Measurements from ENCODE around the gene GPR135.

Gene GPR135

DNA sequence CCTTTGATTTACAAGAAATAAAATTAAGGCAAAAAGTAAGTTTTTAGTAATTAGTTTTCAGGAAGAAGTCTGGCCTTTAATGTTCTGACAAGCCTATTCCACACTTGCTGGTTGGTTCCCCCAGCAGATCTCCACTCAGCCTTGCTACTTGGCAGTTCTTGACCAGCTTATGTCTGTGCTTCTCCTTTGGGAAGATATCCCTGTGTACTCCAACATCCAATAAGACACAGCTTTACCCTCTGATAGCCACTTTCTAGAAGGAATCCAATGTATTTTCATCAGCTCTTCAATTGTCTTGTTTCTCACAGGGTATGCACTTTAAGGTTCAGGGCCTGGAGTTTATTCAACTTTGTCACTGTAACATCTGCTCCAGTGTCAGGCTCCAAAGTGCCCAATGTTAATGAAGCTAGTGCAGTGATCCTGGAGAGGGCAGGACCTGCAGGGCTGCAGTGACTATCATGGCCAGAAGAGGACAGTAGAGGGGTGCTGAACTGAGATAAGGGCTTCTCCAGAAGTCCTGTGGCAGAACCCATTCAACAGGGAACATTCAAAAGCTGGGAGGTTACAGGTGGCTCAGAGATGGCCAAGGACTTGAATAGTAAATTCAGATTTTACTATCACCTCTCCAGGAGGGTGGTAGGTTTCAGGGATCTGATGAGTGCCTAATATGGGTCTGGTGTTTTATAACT lies 42.0 kb upstream of the GPR135 start:
- H3K27ac ChIP-seq (ENCODE audit: insufficient read depth in 1 of 2, low read depth in 1 of 2, low read length in 2 of 2, poor library complexity in 1 of 2, severe bottlenecking in 2 of 2) = no peak overlapping the region
- no peaks in the 10 kb centered on the region for H3K27me3 ChIP-seq (replicated peaks in 2 of 5; ENCODE audit: control insufficient read depth in 4 of 5, insufficient read depth in 5 of 5, low read length in 4 of 5)
- no peak overlapping the region for H3K4me3 ChIP-seq (ENCODE audit: control insufficient read depth in 1 of 7, extremely low read depth in 1 of 7, insufficient read depth in 4 of 7, low read depth in 2 of 7, low read length in 6 of 7)
- DNase-seq = peak; percentile 81 to 87 (median 82)
- H3K4me1 ChIP-seq (ENCODE audit: control extremely low read depth in 1 of 4, control insufficient read depth in 4 of 4, insufficient read depth in 4 of 4, low read length in 3 of 4) = peaks cover 0 to 12% (median 0%) of the 10 kb centered on the region in 4 experiments
- POLR2A ChIA-PET = interaction anchor here (1.5 kb wide), 1 partner anchor 69 kb away, joined by 5 read pairs; the partner anchor contains the start of gene CCDC175
- H3K9me3 ChIP-seq (ENCODE audit: control extremely low read depth in 1 of 5, control insufficient read depth in 4 of 5, insufficient read depth in 2 of 5, low read depth in 1 of 5, low read length in 4 of 5) = no peaks in the 10 kb centered on the region
- CTCF ChIA-PET = interaction anchor here (0.8 to 20.3 kb wide), 20 partner anchors 9 to 398 kb away, joined by 3 to 536 read pairs (median 4); partner anchors contain the start of genes CCDC175, JKAMP and L3HYPDH
- peaks cover 7 to 33% (median 12%) of the 10 kb centered on the region in 4 experiments for H3K36me3 ChIP-seq (ENCODE audit: control insufficient read depth in 4 of 4, insufficient read depth in 4 of 4, low read length in 3 of 4)

DNA sequence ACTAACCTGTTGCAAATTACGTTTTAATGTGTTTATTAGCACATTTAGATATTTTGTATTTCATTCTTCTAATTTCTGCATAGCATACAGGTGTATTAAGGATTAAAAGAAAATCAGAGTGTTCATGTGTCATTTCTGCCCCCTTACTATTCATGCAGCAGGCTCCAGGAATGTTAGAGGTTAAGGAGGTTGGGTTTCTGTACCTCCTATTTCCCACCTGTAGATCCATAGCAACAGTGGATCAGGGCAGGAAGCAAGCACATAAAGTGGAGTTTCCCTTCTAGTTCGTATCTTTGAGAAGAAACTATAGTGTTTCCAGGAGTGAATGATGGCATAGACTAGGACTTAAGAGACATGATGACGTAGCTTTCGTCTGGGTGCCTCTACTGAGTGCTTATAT lies 38.1 kb upstream of the GPR135 start:
- DNase-seq = no peak
- no peak overlapping the region for H3K27ac ChIP-seq (ENCODE audit: insufficient read depth in 1 of 2, low read depth in 1 of 2, low read length in 2 of 2, poor library complexity in 1 of 2, severe bottlenecking in 2 of 2)
- WGBS (ENCODE audit: insufficient coverage) = 43% methylated on average over 1 of the region's 4 CpGs
- CTCF ChIA-PET = interaction anchor here (0.9 to 20.3 kb wide), 6 partner anchors 9 to 682 kb away, joined by 3 to 536 read pairs (median 5); partner anchors contain the start of genes CCDC175, JKAMP and L3HYPDH
- no peaks in the 10 kb centered on the region for H3K27me3 ChIP-seq (replicated peaks in 2 of 5; ENCODE audit: control insufficient read depth in 4 of 5, insufficient read depth in 5 of 5, low read length in 4 of 5)
- POLR2A ChIA-PET = no interaction called here
- no peaks in the 10 kb centered on the region for H3K9me3 ChIP-seq (ENCODE audit: control extremely low read depth in 1 of 5, control insufficient read depth in 4 of 5, insufficient read depth in 2 of 5, low read depth in 1 of 5, low read length in 4 of 5)
- H3K4me3 ChIP-seq (ENCODE audit: control insufficient read depth in 1 of 7, extremely low read depth in 1 of 7, insufficient read depth in 4 of 7, low read depth in 2 of 7, low read length in 6 of 7) = no peak overlapping the region
- peaks cover 0 to 10% (median 0%) of the 10 kb centered on the region in 4 experiments for H3K4me1 ChIP-seq (ENCODE audit: control extremely low read depth in 1 of 4, control insufficient read depth in 4 of 4, insufficient read depth in 4 of 4, low read length in 3 of 4)
- peaks cover 9 to 36% (median 26%) of the 10 kb centered on the region in 4 experiments for H3K36me3 ChIP-seq (ENCODE audit: control insufficient read depth in 4 of 4, insufficient read depth in 4 of 4, low read length in 3 of 4)

DNA sequence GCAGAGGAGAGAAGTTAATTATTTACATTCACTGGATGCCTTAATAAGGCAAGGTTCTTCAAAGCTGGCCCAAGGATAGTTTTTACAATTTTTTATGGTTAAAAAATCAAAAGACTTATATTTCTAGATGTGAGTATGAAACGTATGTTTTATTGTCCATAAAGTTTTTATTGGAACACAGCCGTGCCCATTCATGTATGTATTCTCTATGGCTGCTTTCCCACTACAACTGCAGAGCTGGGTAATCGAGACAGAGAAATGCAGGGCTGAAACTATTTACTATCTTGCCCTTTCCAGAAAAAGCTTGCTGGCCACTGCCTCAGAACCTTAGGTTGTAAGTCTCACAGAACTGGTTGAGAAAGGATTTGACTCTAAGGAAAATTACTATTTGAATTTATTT lies 35.6 kb upstream of the GPR135 start:
- H3K9me3 ChIP-seq (ENCODE audit: control extremely low read depth in 1 of 5, control insufficient read depth in 4 of 5, insufficient read depth in 2 of 5, low read depth in 1 of 5, low read length in 4 of 5) = no peaks in the 10 kb centered on the region
- DNase-seq = no peak
- peaks cover 11 to 54% (median 35%) of the 10 kb centered on the region in 4 experiments for H3K36me3 ChIP-seq (ENCODE audit: control insufficient read depth in 4 of 4, insufficient read depth in 4 of 4, low read length in 3 of 4)
- H3K27ac ChIP-seq (ENCODE audit: insufficient read depth in 1 of 2, low read depth in 1 of 2, low read length in 2 of 2, poor library complexity in 1 of 2, severe bottlenecking in 2 of 2) = peak overlapping the region in 1 of 2 experiments; percentile 18
- H3K4me3 ChIP-seq (ENCODE audit: control insufficient read depth in 1 of 7, extremely low read depth in 1 of 7, insufficient read depth in 4 of 7, low read depth in 2 of 7, low read length in 6 of 7) = no peak overlapping the region
- ChIA-PET CTCF (interaction anchor here (1.3 to 20.3 kb wide), 4 partner anchors 10 to 863 kb away, joined by 3 to 536 read pairs (median 3); partner anchors contain the start of genes CCDC175 and DACT1), POLR2A (no interaction called here)
- WGBS (ENCODE audit: insufficient coverage) = 100% methylated on average over 2 of the region's 3 CpGs
- H3K27me3 ChIP-seq (replicated peaks in 2 of 5; ENCODE audit: control insufficient read depth in 4 of 5, insufficient read depth in 5 of 5, low read length in 4 of 5) = no peaks in the 10 kb centered on the region
- peaks cover 0 to 4% (median 0%) of the 10 kb centered on the region in 4 experiments for H3K4me1 ChIP-seq (ENCODE audit: control extremely low read depth in 1 of 4, control insufficient read depth in 4 of 4, insufficient read depth in 4 of 4, low read length in 3 of 4)

DNA sequence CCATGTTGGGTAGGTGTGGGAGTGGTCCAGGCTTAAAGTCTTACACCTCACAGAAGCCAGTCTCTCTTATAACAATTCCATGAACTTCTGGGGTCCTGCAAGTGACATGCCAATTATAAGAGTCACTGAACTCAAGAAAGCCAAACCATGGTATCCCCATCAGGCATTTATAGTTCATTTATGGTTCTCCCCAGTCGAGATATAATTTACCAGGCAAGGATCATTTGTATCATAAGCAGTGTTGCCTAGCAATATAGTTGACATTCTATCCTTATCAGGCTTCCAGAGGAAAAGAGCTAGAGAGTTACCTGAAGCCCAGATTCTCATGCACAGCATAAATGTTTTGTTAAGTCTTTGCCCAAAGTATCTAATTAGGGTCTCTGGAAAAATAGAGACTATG lies 27.2 kb upstream of the GPR135 start:
- ChIA-PET POLR2A (interaction anchor here (0.6 kb wide), 1 partner anchor 70 kb away, joined by 3 read pairs; no protein-coding TSS in a partner anchor), CTCF (interaction anchor here (1.2 to 4.1 kb wide), 2 partner anchors 12 to 85 kb away, joined by 4 to 15 read pairs; partner anchors contain the start of gene CCDC175)
- H3K4me1 ChIP-seq (ENCODE audit: control extremely low read depth in 1 of 4, control insufficient read depth in 4 of 4, insufficient read depth in 4 of 4, low read length in 3 of 4) = peaks cover 0 to 15% (median 4%) of the 10 kb centered on the region in 4 experiments
- WGBS (ENCODE audit: insufficient coverage) = no CpG with 5 or more reads among the region's 1 CpG
- H3K27ac ChIP-seq (ENCODE audit: insufficient read depth in 1 of 2, low read depth in 1 of 2, low read length in 2 of 2, poor library complexity in 1 of 2, severe bottlenecking in 2 of 2) = no peak overlapping the region
- no peak for DNase-seq
- H3K9me3 ChIP-seq (ENCODE audit: control extremely low read depth in 1 of 5, control insufficient read depth in 4 of 5, insufficient read depth in 2 of 5, low read depth in 1 of 5, low read length in 4 of 5) = peaks cover 0 to 3% (median 0%) of the 10 kb centered on the region in 5 experiments
- H3K4me3 ChIP-seq (ENCODE audit: control insufficient read depth in 1 of 7, extremely low read depth in 1 of 7, insufficient read depth in 4 of 7, low read depth in 2 of 7, low read length in 6 of 7) = no peak overlapping the region
- H3K27me3 ChIP-seq (replicated peaks in 2 of 5; ENCODE audit: control insufficient read depth in 4 of 5, insufficient read depth in 5 of 5, low read length in 4 of 5) = no peaks in the 10 kb centered on the region
- peaks cover 22 to 77% (median 52%) of the 10 kb centered on the region in 4 experiments for H3K36me3 ChIP-seq (ENCODE audit: control insufficient read depth in 4 of 4, insufficient read depth in 4 of 4, low read length in 3 of 4)

DNA sequence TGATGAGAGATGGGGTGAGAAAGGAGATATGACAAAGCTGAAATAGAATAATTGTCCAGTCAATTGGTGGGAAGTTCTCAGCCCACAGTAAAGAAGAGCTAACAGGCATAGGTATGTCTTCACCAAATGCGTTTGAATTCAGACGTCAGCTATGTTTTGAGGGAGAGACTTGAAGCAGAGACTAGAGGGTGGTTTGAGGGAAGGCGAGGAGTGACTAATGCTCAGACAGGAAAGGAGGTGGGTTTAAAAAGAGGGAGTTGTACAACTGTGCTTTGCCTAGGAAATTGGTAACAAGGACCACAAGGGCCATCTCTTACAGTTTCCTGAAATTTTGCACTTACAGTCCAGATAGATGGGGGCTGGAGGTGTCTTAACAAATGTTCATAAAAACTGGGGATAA lies 25.6 kb upstream of the GPR135 start:
- WGBS (ENCODE audit: insufficient coverage) = 61% methylated on average over 3 of the region's 3 CpGs
- peaks cover 22 to 66% (median 44%) of the 10 kb centered on the region in 4 experiments for H3K36me3 ChIP-seq (ENCODE audit: control insufficient read depth in 4 of 4, insufficient read depth in 4 of 4, low read length in 3 of 4)
- CTCF ChIA-PET = interaction anchor here (0.7 to 0.8 kb wide), 2 partner anchors 17 to 93 kb away, joined by 3 to 4 read pairs; no protein-coding TSS in a partner anchor

DNA sequence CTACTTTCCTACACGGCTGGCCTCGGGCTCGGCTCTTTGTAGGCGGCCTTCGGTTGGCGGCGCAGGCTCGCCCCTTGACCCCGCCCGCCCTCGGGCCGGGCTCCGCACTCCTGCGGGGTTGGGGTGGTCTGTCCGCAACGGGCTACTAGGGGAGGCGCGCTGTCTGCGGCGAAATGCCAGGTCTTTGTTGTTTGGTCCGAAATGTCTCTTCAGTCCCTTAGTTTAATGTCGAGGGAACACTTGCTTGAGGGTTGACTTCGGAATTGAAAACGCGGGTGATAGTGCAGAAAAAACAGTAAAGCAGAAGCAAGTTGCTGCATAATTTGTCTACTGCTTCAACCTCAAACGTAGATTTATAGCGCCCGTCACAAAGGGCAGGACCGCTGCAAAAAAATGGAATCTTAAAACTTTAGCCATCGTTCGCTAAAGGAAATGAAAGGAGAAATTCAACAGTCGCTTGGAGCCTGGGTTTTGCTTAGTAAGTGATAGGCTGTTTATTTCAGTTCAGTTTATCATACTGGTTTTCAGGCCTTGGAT lies 19.5 kb upstream of the GPR135 start:
- no peaks in the 10 kb centered on the region for H3K9me3 ChIP-seq (ENCODE audit: control extremely low read depth in 1 of 5, control insufficient read depth in 4 of 5, insufficient read depth in 2 of 5, low read depth in 1 of 5, low read length in 4 of 5)
- H3K4me3 ChIP-seq (ENCODE audit: control insufficient read depth in 1 of 7, extremely low read depth in 1 of 7, insufficient read depth in 4 of 7, low read depth in 2 of 7, low read length in 6 of 7) = peak overlapping the region; percentile 81 to 97 (median 90)
- WGBS (ENCODE audit: insufficient coverage) = 0% methylated on average over 28 of the region's 32 CpGs
- peak; percentile 62 to 91 (median 85) for DNase-seq
- ChIA-PET CTCF (interaction anchor here (0.7 to 3.4 kb wide), 13 partner anchors 9 to 219 kb away, joined by 3 to 26 read pairs (median 7); partner anchors contain the start of genes CCDC175 and GPR135), POLR2A (no interaction called here)
- peak overlapping the region; percentile 66 to 87 for H3K27ac ChIP-seq (ENCODE audit: insufficient read depth in 1 of 2, low read depth in 1 of 2, low read length in 2 of 2, poor library complexity in 1 of 2, severe bottlenecking in 2 of 2)
- H3K36me3 ChIP-seq (ENCODE audit: control insufficient read depth in 4 of 4, insufficient read depth in 4 of 4, low read length in 3 of 4) = peaks cover 8 to 20% (median 14%) of the 10 kb centered on the region in 4 experiments
- peaks cover 21 to 66% (median 42%) of the 10 kb centered on the region in 4 experiments for H3K4me1 ChIP-seq (ENCODE audit: control extremely low read depth in 1 of 4, control insufficient read depth in 4 of 4, insufficient read depth in 4 of 4, low read length in 3 of 4)
- H3K27me3 ChIP-seq (replicated peaks in 2 of 5; ENCODE audit: control insufficient read depth in 4 of 5, insufficient read depth in 5 of 5, low read length in 4 of 5) = no peaks in the 10 kb centered on the region

More for the DNA sequence above, 25.6 kb upstream of the GPR135 start:
- H3K9me3 ChIP-seq (ENCODE audit: control extremely low read depth in 1 of 5, control insufficient read depth in 4 of 5, insufficient read depth in 2 of 5, low read depth in 1 of 5, low read length in 4 of 5) = peaks cover 0 to 3% (median 0%) of the 10 kb centered on the region in 5 experiments
- no peaks in the 10 kb centered on the region for H3K27me3 ChIP-seq (replicated peaks in 2 of 5; ENCODE audit: control insufficient read depth in 4 of 5, insufficient read depth in 5 of 5, low read length in 4 of 5)
- POLR2A ChIA-PET = no interaction called here
- no peak overlapping the region for H3K27ac ChIP-seq (ENCODE audit: insufficient read depth in 1 of 2, low read depth in 1 of 2, low read length in 2 of 2, poor library complexity in 1 of 2, severe bottlenecking in 2 of 2)
- DNase-seq = peak in 2 of 3 donors; percentile 42 to 47
- H3K4me3 ChIP-seq (ENCODE audit: control insufficient read depth in 1 of 7, extremely low read depth in 1 of 7, insufficient read depth in 4 of 7, low read depth in 2 of 7, low read length in 6 of 7) = no peak overlapping the region
- peaks cover 7 to 25% (median 13%) of the 10 kb centered on the region in 4 experiments for H3K4me1 ChIP-seq (ENCODE audit: control extremely low read depth in 1 of 4, control insufficient read depth in 4 of 4, insufficient read depth in 4 of 4, low read length in 3 of 4)

Data from common myeloid progenitor, CD34-positive (primary cell).